GM21723 (cell line): Measurements from ENCODE around the gene C7.
"Not testable (repeated sequence)": the region's sequence is repeated elsewhere in the genome, so short reads cannot be mapped to it uniquely, and the experiment has no call there.

ENCODE experiments used
- ATAC-seq: cut with Tn5 transposase; IDR thresholded peaks from one replicate; pipeline ENCODE4 v1.9.1; 2021; ENCODE audit warnings: mild to moderate bottlenecking, moderate library complexity; ENCODE audit not compliant: unreplicated experiment

The C7 gene

GRCh38 chr5:40909264-40909663 lies at the start of gene C7:
Gene C7 (plus strand): TSS chr5:40909497. CDS start chr5:40909611, 114 bp downstream.
- no peak for ATAC-seq

GRCh38 chr5:40860711-40861110 lies 48.6 kb upstream of the C7 start:
- no peak for ATAC-seq

GRCh38 chr5:40865004-40865403 lies 44.3 kb upstream of the C7 start:
- not testable (repeated sequence) for ATAC-seq

GRCh38 chr5:40866844-40867243 lies 42.5 kb upstream of the C7 start:
- ATAC-seq = no peak

GRCh38 chr5:40869384-40869783 lies 39.9 kb upstream of the C7 start:
- ATAC-seq = no peak

- ATAC-seq = no peak
Observed at GRCh38 chr5:40871177-40871576, 38.1 kb upstream of the C7 start.

- not testable (repeated sequence) for ATAC-seq
Observed at GRCh38 chr5:40872253-40872652, 37.0 kb upstream of the C7 start.

- no peak for ATAC-seq
Observed at GRCh38 chr5:40873286-40873880, 35.9 kb upstream of the C7 start.

GRCh38 chr5:40875958-40876357 lies 33.3 kb upstream of the C7 start:
- no peak for ATAC-seq

- ATAC-seq = no peak
Observed at GRCh38 chr5:40877371-40877988, 31.8 kb upstream of the C7 start.

- ATAC-seq = no peak
Observed at GRCh38 chr5:40879163-40879942, 29.9 kb upstream of the C7 start.

- no peak for ATAC-seq
Observed at GRCh38 chr5:40882291-40882690, 27.0 kb upstream of the C7 start.

- not testable (repeated sequence) for ATAC-seq
Observed at GRCh38 chr5:40883051-40883450, 26.2 kb upstream of the C7 start.

GRCh38 chr5:40895440-40896425 lies 13.6 kb upstream of the C7 start:
- ATAC-seq = not testable (repeated sequence)

GRCh38 chr5:40904205-40904993 lies 4.9 kb upstream of the C7 start:
- peak; percentile 95 for ATAC-seq

- ATAC-seq = no peak
Observed at GRCh38 chr5:40904994-40905306, 4.3 kb upstream of the C7 start.

- no peak for ATAC-seq
Observed at GRCh38 chr5:40906351-40906751, 2.9 kb upstream of the C7 start.

GRCh38 chr5:40909723-40910122 lies 426 bp downstream of the C7 start:
- no peak for ATAC-seq

- ATAC-seq = no peak
Observed at GRCh38 chr5:40911266-40911665, 2.0 kb downstream of the C7 start.

- ATAC-seq = no peak
Observed at GRCh38 chr5:40914835-40915234, 5.5 kb downstream of the C7 start.
